ENCODE results near the gene SLC4A11. TPM values are rescaled to one million over a fixed set of nuclear protein-coding genes. Genes with fewer than 3 reads are reported as not detected.
A peak's percentile ranks its signal among the peaks of the same experiment; 100 is the strongest.

Gene SLC4A11
- total and polyA plus RNA-seq, 9 donors, result 0.12 to 10.2 (median 0.74) TPM; not detected in 1

GRCh38 chr20:3243718-3244358 is 4.8 kb upstream of the SLC4A11 start:
- 31 to 34% (median 34%) methylated on average over 11 of the region's 11 CpGs for WGBS, 3 donors
- TF ChIP-seq POLR2A (IDR thresholded peaks at IDR 0.05) (no peak), CTCF (IDR thresholded peaks at IDR 0.05) (no peak), EP300 (IDR thresholded peaks at IDR 0.05) (no peak)
- Histone ChIP-seq H3K4me3 (no peak overlapping the region), H3K4me1 (ENCODE audit: insufficient read depth) (peaks cover 8% of the 10 kb centered on the region), H3K27me3 (peaks cover 4% of the 10 kb centered on the region), H3K27ac (no peak overlapping the region), H3K36me3 (no peaks in the 10 kb centered on the region), H3K9me3 (no peaks in the 10 kb centered on the region)
- DNase-seq, result no peak
- intact Hi-C loops (cut with DNase I), result no loop called here

- H3K36me3 ChIP-seq, result no peaks in the 10 kb centered on the region
- intact Hi-C loops (cut with DNase I), result no loop called here
- WGBS, 3 donors, result 48 to 69% (median 51%) methylated on average over 6 of the region's 6 CpGs
- no peak overlapping the region for H3K4me3 ChIP-seq
- H3K27ac ChIP-seq, result no peak overlapping the region
- H3K4me1 ChIP-seq (ENCODE audit: insufficient read depth), result peaks cover 5% of the 10 kb centered on the region
- H3K9me3 ChIP-seq, result no peaks in the 10 kb centered on the region
- TF ChIP-seq POLR2A (IDR thresholded peaks at IDR 0.05) (no peak), CTCF (IDR thresholded peaks at IDR 0.05) (no peak), EP300 (IDR thresholded peaks at IDR 0.05) (no peak)
- no peak for DNase-seq
- peaks cover 4% of the 10 kb centered on the region for H3K27me3 ChIP-seq
Measured at GRCh38 chr20:3242172-3242692, 3.2 kb upstream of the SLC4A11 start.

- Histone ChIP-seq H3K36me3 (no peaks in the 10 kb centered on the region), H3K27ac (no peak overlapping the region), H3K4me1 (ENCODE audit: insufficient read depth) (peaks cover 5% of the 10 kb centered on the region), H3K27me3 (peaks cover 4% of the 10 kb centered on the region), H3K4me3 (no peak overlapping the region), H3K9me3 (no peaks in the 10 kb centered on the region)
- intact Hi-C loops (cut with DNase I), result no loop called here
- TF ChIP-seq CTCF (IDR thresholded peaks at IDR 0.05) (no peak), POLR2A (IDR thresholded peaks at IDR 0.05) (no peak), EP300 (IDR thresholded peaks at IDR 0.05) (no peak)
- WGBS, 3 donors, result 77 to 86% (median 79%) methylated on average over 15 of the region's 15 CpGs
- no peak for DNase-seq
Measured at GRCh38 chr20:3240776-3241363, 1.9 kb upstream of the SLC4A11 start.

DNA sequence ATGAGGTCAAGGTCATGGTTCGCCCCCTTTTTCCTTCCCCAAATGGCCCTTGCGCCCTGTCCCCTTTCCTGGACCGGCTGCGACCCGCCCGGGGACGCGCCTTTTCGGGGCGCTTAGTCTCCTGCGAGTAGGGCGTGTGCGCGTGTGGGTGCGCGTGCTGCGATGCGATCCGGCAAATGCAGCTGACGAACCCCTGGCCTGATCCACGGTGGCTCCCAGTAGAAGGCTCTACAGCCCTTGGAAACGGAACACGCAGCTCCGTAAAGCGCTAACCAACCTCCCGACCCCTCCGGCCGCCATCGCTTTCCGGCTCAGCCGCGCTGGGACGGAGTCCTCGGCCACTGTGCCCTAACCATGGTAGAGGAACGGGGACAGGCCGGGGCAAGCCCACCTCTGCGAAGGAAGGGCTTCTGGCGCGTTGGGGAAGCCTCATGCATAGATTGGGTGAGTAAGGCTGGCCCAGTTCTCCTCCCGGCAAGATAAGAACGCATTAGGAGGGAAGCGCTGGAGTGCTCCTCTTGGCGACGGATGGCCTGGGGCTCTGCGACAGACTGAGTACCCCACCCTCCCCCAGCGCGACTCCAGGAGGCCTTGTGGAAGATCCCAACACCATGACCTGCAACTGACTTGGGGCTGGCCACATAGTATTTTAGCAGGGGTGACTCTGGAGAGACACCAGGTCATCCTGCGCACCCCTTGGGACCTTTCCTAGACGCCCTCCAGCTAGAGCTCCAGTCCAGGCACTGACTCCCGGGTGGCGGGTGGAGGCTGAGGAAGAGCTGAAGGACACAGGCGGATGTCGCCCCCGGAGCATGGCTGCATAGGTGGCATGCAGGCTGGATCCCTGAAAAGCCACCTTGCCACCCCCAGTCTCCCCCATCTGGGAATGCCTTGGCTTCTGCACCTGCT is 1.1 kb upstream of the SLC4A11 start:
- no peak overlapping the region for H3K27ac ChIP-seq
- peaks cover 5% of the 10 kb centered on the region for H3K4me1 ChIP-seq (ENCODE audit: insufficient read depth)
- WGBS, 3 donors, result 17 to 22% (median 18%) methylated on average over 50 to 54 of the region's 54 CpGs
- DNase-seq, result no peak
- intact Hi-C loops (cut with DNase I), result no loop called here
- no peaks in the 10 kb centered on the region for H3K9me3 ChIP-seq
- no peaks in the 10 kb centered on the region for H3K36me3 ChIP-seq
- H3K27me3 ChIP-seq, result peaks cover 4% of the 10 kb centered on the region
- H3K4me3 ChIP-seq, result peak overlapping the region; percentile 52
- no peak for TF ChIP-seq EP300 (IDR thresholded peaks at IDR 0.05)

Measured in ovary (tissue), 9 donors.